HG02759 (cell line): ENCODE measurements around the gene MRPL53.

Experiments
- ATAC-seq: cut with Tn5 transposase; IDR thresholded peaks from one replicate; pipeline ENCODE4 v1.9.1; 2021; ENCODE audit warnings: mild to moderate bottlenecking, moderate library complexity; ENCODE audit not compliant: unreplicated experiment

The MRPL53 gene

GRCh38 chr2:74472086-74472944 lies at the start of gene MRPL53:
Gene MRPL53, minus strand, starts transcription at chr2:74472680. Its CDS starts 20 bp downstream, at chr2:74472660.
- peak; percentile 94 for ATAC-seq

- no peak for ATAC-seq
Observed at GRCh38 chr2:74516650-74517049, 44.2 kb upstream of the MRPL53 start.

- peak; percentile 74 for ATAC-seq
Observed at GRCh38 chr2:74515981-74516633, 43.6 kb upstream of the MRPL53 start.

GRCh38 chr2:74515271-74515980 lies 42.9 kb upstream of the MRPL53 start:
- ATAC-seq: peak; percentile 23

- no peak for ATAC-seq
Observed at GRCh38 chr2:74514368-74515270, 42.1 kb upstream of the MRPL53 start, which contains the start of gene TLX2. Gene TLX2, plus strand, starts transcription at chr2:74514450. Its CDS starts 357 bp downstream, at chr2:74514807.

- no peak for ATAC-seq
Observed at GRCh38 chr2:74513605-74514367, 41.3 kb upstream of the MRPL53 start.

- ATAC-seq: no peak
Observed at GRCh38 chr2:74512744-74513604, 40.5 kb upstream of the MRPL53 start.

- no peak for ATAC-seq
Observed at GRCh38 chr2:74511104-74511989, 38.9 kb upstream of the MRPL53 start.

- ATAC-seq: no peak
Observed at GRCh38 chr2:74510272-74510671, 37.8 kb upstream of the MRPL53 start.

- ATAC-seq: peak; percentile 11
Observed at GRCh38 chr2:74507926-74508520, 35.5 kb upstream of the MRPL53 start.

GRCh38 chr2:74507145-74507925 lies 34.9 kb upstream of the MRPL53 start, which contains the start of gene PCGF1:
Gene PCGF1, minus strand, starts transcription at chr2:74507695. Its CDS starts 27 bp downstream, at chr2:74507668.
- peak; percentile 86 for ATAC-seq

GRCh38 chr2:74505448-74506246 lies 33.2 kb upstream of the MRPL53 start:
- no peak for ATAC-seq

GRCh38 chr2:74504591-74504990 lies 32.1 kb upstream of the MRPL53 start:
- no peak for ATAC-seq

GRCh38 chr2:74503506-74504475 lies 31.3 kb upstream of the MRPL53 start:
- ATAC-seq: no peak
